ENCODE data around the gene IRF6.

- TF ChIP-seq, protein P1, sequence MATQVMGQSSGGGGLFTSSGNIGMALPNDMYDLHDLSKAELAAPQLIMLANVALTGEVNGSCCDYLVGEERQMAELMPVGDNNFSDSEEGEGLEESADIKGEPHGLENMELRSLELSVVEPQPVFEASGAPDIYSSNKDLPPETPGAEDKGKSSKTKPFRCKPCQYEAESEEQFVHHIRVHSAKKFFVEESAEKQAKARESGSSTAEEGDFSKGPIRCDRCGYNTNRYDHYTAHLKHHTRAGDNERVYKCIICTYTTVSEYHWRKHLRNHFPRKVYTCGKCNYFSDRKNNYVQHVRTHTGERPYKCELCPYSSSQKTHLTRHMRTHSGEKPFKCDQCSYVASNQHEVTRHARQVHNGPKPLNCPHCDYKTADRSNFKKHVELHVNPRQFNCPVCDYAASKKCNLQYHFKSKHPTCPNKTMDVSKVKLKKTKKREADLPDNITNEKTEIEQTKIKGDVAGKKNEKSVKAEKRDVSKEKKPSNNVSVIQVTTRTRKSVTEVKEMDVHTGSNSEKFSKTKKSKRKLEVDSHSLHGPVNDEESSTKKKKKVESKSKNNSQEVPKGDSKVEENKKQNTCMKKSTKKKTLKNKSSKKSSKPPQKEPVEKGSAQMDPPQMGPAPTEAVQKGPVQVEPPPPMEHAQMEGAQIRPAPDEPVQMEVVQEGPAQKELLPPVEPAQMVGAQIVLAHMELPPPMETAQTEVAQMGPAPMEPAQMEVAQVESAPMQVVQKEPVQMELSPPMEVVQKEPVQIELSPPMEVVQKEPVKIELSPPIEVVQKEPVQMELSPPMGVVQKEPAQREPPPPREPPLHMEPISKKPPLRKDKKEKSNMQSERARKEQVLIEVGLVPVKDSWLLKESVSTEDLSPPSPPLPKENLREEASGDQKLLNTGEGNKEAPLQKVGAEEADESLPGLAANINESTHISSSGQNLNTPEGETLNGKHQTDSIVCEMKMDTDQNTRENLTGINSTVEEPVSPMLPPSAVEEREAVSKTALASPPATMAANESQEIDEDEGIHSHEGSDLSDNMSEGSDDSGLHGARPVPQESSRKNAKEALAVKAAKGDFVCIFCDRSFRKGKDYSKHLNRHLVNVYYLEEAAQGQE (IDR thresholded peaks at IDR 0.05; ENCODE audit: borderline replicate concordance) = no peak
- TF ChIP-seq CTCF (IDR thresholded peaks at IDR 0.05; ENCODE audit: poor library complexity, severe bottlenecking) (no peak), EP300 (conservative IDR thresholded peaks at IDR 0.05; ENCODE audit: poor library complexity, severe bottlenecking) (no peak), SMC3 (conservative IDR thresholded peaks at IDR 0.05; ENCODE audit: poor library complexity) (no peak), EZH2 (IDR thresholded peaks at IDR 0.05; ENCODE audit: borderline replicate concordance, insufficient read depth, low read length, poor library complexity, severe bottlenecking) (no peak), RAD21 (conservative IDR thresholded peaks at IDR 0.05) (no peak), POLR2AphosphoS5 (IDR thresholded peaks at IDR 0.05) (no peak)
Observed at GRCh38 chr1:209789245-209789644, 16.7 kb downstream of the IRF6 start.
